HG03175 (cell line): ENCODE data around the gene INAFM2.

Experiments
- ATAC-seq: cut with Tn5 transposase; IDR thresholded peaks from one replicate; pipeline ENCODE4 v1.9.1; 2021; ENCODE audit warnings: mild to moderate bottlenecking, moderate library complexity; ENCODE audit not compliant: unreplicated experiment

INAFM2 gene

GRCh38 chr15:40323239-40323952, at the start of gene INAFM2:
Gene INAFM2, plus strand, starts transcription at chr15:40323692. Its CDS starts 364 bp downstream, at chr15:40324056.
- ATAC-seq = peak; percentile 84

- no peak for ATAC-seq
These were observed 48.9 kb upstream of the INAFM2 start for GRCh38 chr15:40274350-40275274.

- no peak for ATAC-seq
These were observed 48.0 kb upstream of the INAFM2 start for GRCh38 chr15:40275523-40275922.

- ATAC-seq = no peak
These were observed 47.5 kb upstream of the INAFM2 start for GRCh38 chr15:40275954-40276353.

- no peak for ATAC-seq
These were observed 46.6 kb upstream of the INAFM2 start for GRCh38 chr15:40276927-40277326.

- ATAC-seq = no peak
These were observed 46.0 kb upstream of the INAFM2 start for GRCh38 chr15:40277471-40277870.

- no peak for ATAC-seq
These were observed 45.5 kb upstream of the INAFM2 start for GRCh38 chr15:40278026-40278425.

- ATAC-seq = no peak
These were observed 43.9 kb upstream of the INAFM2 start for GRCh38 chr15:40279437-40280141.

GRCh38 chr15:40280260-40281056, 43.0 kb upstream of the INAFM2 start:
- ATAC-seq = no peak

- ATAC-seq = no peak
These were observed 42.3 kb upstream of the INAFM2 start for GRCh38 chr15:40281057-40281800.

GRCh38 chr15:40281801-40282146, 41.7 kb upstream of the INAFM2 start:
- no peak for ATAC-seq

GRCh38 chr15:40282147-40282868, 41.2 kb upstream of the INAFM2 start:
- ATAC-seq = no peak

- no peak for ATAC-seq
These were observed 40.5 kb upstream of the INAFM2 start, which contains the start of gene ANKRD63 for GRCh38 chr15:40282869-40283614. Gene ANKRD63, minus strand, starts transcription at chr15:40283064. Its CDS starts 478 bp downstream, at chr15:40282586.

- no peak for ATAC-seq
These were observed 39.7 kb upstream of the INAFM2 start for GRCh38 chr15:40283615-40284300.

- no peak for ATAC-seq
These were observed 38.3 kb upstream of the INAFM2 start for GRCh38 chr15:40285151-40285550.

GRCh38 chr15:40285554-40286011, 37.9 kb upstream of the INAFM2 start:
- ATAC-seq = no peak

- ATAC-seq = no peak
These were observed 37.4 kb upstream of the INAFM2 start for GRCh38 chr15:40286061-40286532.

- no peak for ATAC-seq
These were observed 36.7 kb upstream of the INAFM2 start for GRCh38 chr15:40286794-40287193.
